Kidney capillary endothelial cell (primary cell): ENCODE measurements around the gene DOCK4.

ENCODE experiments used
- DNase-seq: peaks from one replicate; pipeline ENCODE4 v3.0.0-alpha.2; 2018; ENCODE audit warnings: low spot score

Gene DOCK4

GRCh38 chr7:112053737-112054069, 152.5 kb downstream of the DOCK4 start:
- DNase-seq, result no peak

- no peak for DNase-seq
These were observed 153.0 kb downstream of the DOCK4 start for GRCh38 chr7:112052993-112053736.

GRCh38 chr7:112052498-112052897, 153.7 kb downstream of the DOCK4 start:
- no peak for DNase-seq

GRCh38 chr7:112050250-112050881, 155.8 kb downstream of the DOCK4 start:
- no peak for DNase-seq

- DNase-seq, result no peak
These were observed 156.5 kb downstream of the DOCK4 start for GRCh38 chr7:112049555-112050249.

GRCh38 chr7:112047421-112047820, 158.8 kb downstream of the DOCK4 start:
- DNase-seq, result no peak

- no peak for DNase-seq
These were observed 161.0 kb downstream of the DOCK4 start for GRCh38 chr7:112045222-112045621.

- DNase-seq, result no peak
These were observed 163.6 kb downstream of the DOCK4 start for GRCh38 chr7:112042631-112043030.

GRCh38 chr7:112038353-112038752, 167.8 kb downstream of the DOCK4 start:
- DNase-seq, result no peak

- peak; percentile 40 for DNase-seq
These were observed 170.1 kb downstream of the DOCK4 start for GRCh38 chr7:112036071-112036470.

- DNase-seq, result no peak
These were observed 174.5 kb downstream of the DOCK4 start for GRCh38 chr7:112031689-112032088.

- no peak for DNase-seq
These were observed 180.6 kb downstream of the DOCK4 start for GRCh38 chr7:112025556-112025955.

- DNase-seq, result no peak
These were observed 182.4 kb downstream of the DOCK4 start for GRCh38 chr7:112023786-112024185.

- DNase-seq, result peak; percentile 70
These were observed 182.9 kb downstream of the DOCK4 start for GRCh38 chr7:112023282-112023681.

GRCh38 chr7:112022128-112022527, 184.1 kb downstream of the DOCK4 start:
- no peak for DNase-seq

GRCh38 chr7:112021379-112022044, 184.7 kb downstream of the DOCK4 start:
- DNase-seq, result no peak

GRCh38 chr7:112020800-112021199, 185.4 kb downstream of the DOCK4 start:
- DNase-seq, result no peak

- no peak for DNase-seq
These were observed 186.3 kb downstream of the DOCK4 start for GRCh38 chr7:112019932-112020331.

GRCh38 chr7:112018305-112019030, 187.7 kb downstream of the DOCK4 start:
- no peak for DNase-seq

GRCh38 chr7:112015146-112015545, 191.1 kb downstream of the DOCK4 start:
- no peak for DNase-seq

GRCh38 chr7:112014347-112014746, 191.9 kb downstream of the DOCK4 start:
- no peak for DNase-seq

- DNase-seq, result no peak
These were observed 192.9 kb downstream of the DOCK4 start for GRCh38 chr7:112013274-112013673.
